Heart left ventricle (tissue), 13 donors: ENCODE measurements around the gene TCF4.

Experiments used
- POLR2A ChIP-seq, 2 donors: fragments of 450-650 bp; IDR thresholded peaks; one replicate each; pipeline ENCODE4 v1.6.1; 2017; ENCODE audit warnings: antibody characterized with exemption in 2 of 2, mild to moderate bottlenecking in 2 of 2, moderate library complexity in 2 of 2
- TF ChIP-seq, protein P1 (sequence below), 12 donors: fragments of 200-600 bp; sonication (generic) in 4 of 12; IDR thresholded peaks; one replicate each; pipeline versions ENCODE4 v1.5.0 to v1.8.0; 2018 to 2022; ENCODE audit warnings: antibody characterized with exemption in 12 of 12, mild to moderate bottlenecking in 5 of 12
- donor health status: ischemic (EF 13 %, LVEDD 7.1; RV severe dilation, severe dysfunction).
- donor health status: DM: no; HTN: yes; CAD: no.
- donor health status: DM: no; HTN: no; CAD: no.
- donor health status: ischemic (EF 25% LVEDD 6.9; RV normal size, moderate dysfunction).
- donor health status: ischemic (EF 25% LVEDD 5.7; RV mildly dilated, moderate dysfunction).
- donor health status: ischemic (EF 35%, LVEDD 5.7; RV mildly dilated, moderate dysfunction).
- donor health status: nonischemic (EF 11% LVEDD 7.7; RV severe dilation, severe dysfunction).
- donor health status: DM: yes; HTN: yes; CAD: no.
- donor health status: PGD.
- donor health status: ischemic (EF 29% LVEDD 5.4; RV normal size, mild dysfunction).
- donor health status: nonischemic (EF 23%, LVEDD 6.1; RV moderate dilation, normal function).

GRCh38 chr18:55486936-55487335 lies 101.1 kb downstream of the TCF4 start:
- TF ChIP-seq POLR2A (IDR thresholded peaks at IDR 0.05) = no peak
- TF ChIP-seq, protein P1, sequence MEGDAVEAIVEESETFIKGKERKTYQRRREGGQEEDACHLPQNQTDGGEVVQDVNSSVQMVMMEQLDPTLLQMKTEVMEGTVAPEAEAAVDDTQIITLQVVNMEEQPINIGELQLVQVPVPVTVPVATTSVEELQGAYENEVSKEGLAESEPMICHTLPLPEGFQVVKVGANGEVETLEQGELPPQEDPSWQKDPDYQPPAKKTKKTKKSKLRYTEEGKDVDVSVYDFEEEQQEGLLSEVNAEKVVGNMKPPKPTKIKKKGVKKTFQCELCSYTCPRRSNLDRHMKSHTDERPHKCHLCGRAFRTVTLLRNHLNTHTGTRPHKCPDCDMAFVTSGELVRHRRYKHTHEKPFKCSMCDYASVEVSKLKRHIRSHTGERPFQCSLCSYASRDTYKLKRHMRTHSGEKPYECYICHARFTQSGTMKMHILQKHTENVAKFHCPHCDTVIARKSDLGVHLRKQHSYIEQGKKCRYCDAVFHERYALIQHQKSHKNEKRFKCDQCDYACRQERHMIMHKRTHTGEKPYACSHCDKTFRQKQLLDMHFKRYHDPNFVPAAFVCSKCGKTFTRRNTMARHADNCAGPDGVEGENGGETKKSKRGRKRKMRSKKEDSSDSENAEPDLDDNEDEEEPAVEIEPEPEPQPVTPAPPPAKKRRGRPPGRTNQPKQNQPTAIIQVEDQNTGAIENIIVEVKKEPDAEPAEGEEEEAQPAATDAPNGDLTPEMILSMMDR (IDR thresholded peaks at IDR 0.05) = no peak
